D721Med (cell line): ENCODE data around the gene BBIP1.

ENCODE experiments used
- DNase-seq: peaks from one replicate; pipeline ENCODE4 v3.0.0; 2011; ENCODE audit warnings: low spot score; ENCODE audit not compliant: insufficient read length
- FAIRE-seq: peaks from 2 replicates; lab custom pipeline; 2011; peaks lifted over from hg19 to GRCh38; lab: Jason Lieb, UNC
- TF ChIP-seq, protein P1 (sequence below): IDR thresholded peaks from 2 replicates; pipeline ENCODE4 v1.5.1; 2012; ENCODE audit warnings: mild to moderate bottlenecking, control low read depth; ENCODE audit not compliant: insufficient read depth; ENCODE audit errors: missing control alignments

The BBIP1 gene

DNA sequence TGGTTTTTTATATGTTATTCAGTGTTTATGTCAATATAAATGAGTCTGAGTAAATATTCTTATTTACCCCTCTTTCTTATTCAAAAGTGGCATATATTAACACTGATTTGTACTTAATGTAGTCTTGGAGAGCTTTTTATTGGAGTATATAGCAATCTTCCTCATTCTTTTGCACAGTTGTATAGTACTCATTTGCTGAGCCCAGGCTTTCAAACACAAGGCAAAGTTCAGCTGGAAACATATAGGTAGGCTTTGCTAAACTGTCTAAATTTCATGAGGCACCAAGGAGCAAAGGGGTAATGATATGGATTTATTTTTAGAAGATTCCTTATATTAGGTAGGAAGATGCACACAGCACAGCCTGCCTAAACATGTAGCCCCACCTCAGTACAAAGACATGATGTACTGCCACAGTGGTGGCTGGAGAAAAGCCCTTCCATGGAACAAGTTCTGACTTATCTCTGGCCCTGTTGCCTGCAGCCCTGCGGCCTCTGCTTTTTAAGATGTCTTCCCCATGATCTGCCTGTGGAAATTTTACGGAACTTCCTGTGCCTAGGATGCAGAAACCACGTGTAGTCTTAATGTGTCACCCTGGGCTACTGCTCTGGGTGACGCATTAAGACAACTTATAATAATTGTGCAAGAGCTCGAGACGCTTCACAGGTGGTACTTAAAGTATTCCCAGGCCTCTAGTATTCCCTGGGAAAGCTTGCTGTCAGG, 56.9 kb downstream of the BBIP1 start:
- FAIRE-seq (no peak), DNase-seq (no peak)
- TF ChIP-seq, protein P1, sequence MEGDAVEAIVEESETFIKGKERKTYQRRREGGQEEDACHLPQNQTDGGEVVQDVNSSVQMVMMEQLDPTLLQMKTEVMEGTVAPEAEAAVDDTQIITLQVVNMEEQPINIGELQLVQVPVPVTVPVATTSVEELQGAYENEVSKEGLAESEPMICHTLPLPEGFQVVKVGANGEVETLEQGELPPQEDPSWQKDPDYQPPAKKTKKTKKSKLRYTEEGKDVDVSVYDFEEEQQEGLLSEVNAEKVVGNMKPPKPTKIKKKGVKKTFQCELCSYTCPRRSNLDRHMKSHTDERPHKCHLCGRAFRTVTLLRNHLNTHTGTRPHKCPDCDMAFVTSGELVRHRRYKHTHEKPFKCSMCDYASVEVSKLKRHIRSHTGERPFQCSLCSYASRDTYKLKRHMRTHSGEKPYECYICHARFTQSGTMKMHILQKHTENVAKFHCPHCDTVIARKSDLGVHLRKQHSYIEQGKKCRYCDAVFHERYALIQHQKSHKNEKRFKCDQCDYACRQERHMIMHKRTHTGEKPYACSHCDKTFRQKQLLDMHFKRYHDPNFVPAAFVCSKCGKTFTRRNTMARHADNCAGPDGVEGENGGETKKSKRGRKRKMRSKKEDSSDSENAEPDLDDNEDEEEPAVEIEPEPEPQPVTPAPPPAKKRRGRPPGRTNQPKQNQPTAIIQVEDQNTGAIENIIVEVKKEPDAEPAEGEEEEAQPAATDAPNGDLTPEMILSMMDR = no peak

DNA sequence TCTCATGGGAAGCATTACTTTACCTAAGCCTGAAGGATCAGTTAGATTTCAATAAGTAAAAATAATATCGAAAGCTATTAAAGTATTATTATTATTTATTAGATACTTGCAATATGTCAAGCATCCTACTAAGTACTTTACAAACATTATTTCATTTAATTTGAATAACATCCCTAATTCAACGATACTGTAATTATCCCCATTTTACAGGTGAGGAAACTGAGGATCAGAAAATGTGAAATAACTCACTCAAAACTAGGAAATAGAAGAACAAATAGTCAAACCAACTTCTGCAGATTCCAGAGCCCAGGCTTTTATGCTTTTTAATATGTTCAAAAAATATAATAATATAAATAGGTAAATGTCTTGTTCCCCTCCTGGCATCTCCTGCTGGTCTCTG, 57.5 kb downstream of the BBIP1 start:
- FAIRE-seq (no peak), DNase-seq (no peak)
- TF ChIP-seq, protein P1 = no peak

DNA sequence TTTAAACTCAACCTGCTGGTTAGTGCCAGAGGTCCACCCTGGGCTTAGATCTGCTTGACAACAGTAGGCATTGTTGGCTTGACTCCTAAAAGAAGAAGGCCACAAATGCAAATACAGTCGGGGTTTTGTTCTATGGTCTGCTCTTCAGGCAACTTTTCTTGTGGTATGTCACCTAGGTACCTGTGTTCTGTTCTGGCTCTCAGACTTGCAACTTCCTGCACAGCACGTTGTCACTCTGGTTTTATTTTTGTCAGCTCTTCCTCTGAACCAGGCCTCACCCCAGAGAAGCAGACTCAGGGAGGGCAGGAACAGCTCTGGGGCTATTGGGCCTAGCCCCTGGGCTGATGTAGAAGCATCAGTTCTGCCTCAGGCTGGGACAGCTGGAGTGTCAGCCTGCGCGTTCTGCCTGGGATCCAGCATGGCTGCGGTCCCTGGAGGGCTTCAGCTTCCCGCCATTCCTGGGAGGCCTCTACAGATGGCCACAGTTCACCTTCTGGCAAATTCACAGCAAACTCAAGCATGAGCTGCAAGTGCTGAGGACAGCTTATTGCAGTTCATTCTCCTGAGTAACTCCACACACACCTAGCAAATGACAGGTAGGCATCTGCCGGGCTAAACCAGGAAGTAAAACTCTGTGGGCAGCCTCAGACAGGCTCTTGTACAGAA, 58.3 kb downstream of the BBIP1 start:
- no peak for FAIRE-seq
- TF ChIP-seq, protein P1 = no peak
- DNase-seq = no peak

DNA sequence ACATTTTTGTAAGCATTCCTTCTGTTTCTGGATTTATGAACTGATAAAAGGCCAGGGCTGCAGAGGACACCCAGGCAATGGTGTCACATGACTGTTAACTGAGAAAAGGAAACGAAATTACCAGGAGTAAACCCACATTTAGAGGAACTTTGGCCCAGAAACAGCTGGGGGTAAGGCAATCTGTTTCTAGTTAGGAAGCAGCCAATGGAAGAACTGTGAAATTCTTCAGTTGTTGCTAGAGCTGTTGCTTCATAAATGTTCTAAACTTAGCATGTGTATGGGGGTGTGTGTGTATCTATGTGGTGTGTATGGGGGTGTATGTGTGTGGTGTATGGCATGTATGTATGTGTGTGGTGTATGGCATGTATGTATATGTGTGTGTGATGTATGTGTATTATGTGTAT, 59.0 kb downstream of the BBIP1 start:
- FAIRE-seq = no peak
- TF ChIP-seq, protein P1 = no peak
- DNase-seq = no peak

DNA sequence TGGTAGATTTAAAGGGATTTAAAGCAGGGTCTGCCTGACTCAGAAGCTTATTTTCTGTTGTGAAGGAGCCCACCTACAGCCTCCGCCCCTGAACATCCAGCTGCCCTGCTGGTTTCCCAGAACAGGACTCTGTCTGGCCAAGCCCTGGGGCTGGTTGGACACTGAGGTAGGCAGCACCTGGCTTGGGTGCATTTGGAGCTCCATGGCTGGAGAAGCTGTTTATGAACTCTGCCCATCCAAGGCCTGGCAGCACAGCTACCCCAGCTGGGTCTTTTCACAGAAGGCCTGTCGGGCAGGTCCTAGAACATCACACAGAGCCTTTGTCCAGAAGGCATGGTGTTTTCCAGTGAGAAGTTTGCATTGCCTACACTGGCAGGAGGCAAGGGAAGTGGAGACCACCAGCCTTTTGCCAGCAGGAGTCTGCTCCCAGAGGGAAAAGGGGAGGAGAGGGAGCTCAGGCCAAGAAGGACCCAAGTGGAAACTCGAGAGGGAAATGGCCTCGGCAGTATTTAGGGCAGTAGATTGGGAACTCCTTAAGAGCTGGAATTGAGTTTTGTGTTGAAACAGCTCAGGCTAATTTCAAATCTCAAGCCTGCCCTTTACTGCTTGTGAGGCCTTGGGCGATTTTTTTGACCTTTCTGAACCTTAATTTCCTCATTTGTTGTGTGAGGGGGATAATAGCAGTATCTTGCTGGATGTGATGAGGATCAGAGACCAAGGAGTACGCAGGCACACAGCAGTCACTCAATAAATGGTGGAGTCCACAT, 59.6 kb downstream of the BBIP1 start:
- TF ChIP-seq, protein P1 = no peak
- FAIRE-seq (no peak), DNase-seq (no peak)

DNA sequence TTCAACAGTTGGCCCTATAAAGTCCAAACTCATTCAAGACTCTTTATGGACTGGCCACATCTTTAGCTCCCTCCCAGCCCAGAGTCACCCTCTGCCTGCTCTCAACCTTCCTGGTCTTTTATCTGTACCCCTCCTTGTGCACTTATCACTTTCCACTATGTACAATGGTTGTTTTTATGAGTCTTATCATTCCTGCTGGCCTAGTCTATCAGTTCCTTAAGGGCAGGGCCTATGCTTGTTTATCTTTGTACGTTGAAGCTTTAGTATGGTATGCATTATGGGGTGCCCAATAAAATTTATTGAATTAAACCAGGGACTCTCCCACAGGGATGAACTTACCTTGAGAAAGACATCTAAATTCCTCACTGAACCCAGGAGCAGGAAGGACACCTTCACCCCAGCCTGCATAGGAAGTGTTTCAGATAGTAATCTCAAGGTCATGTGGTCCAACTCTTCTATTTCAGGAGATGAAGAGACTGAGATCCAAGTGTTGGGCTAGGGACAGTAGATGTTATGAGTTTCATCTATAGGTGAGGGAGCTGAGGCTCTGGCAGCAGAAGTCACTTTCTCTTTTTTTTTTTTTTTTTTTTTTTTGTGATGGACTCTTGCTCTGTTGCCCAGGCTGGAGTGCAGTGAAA, 60.6 kb downstream of the BBIP1 start:
- TF ChIP-seq, protein P1 = no peak
- DNase-seq (no peak), FAIRE-seq (no peak)
